Brain microvascular endothelial cell (primary cell): Measurements from ENCODE around the gene CCDC174.

ENCODE experiments used
- DNase-seq: peaks from one replicate; pipeline ENCODE4 v3.0.0-alpha.2; 2020
- H3K27ac ChIP-seq: fragments of 250-450 bp; sonication (Bioruptor Pico); 2 replicates; pipeline ENCODE4 v1.5.1; 2020; ENCODE audit warnings: mild to moderate bottlenecking, moderate library complexity
- H3K27me3 ChIP-seq: fragments of 250-450 bp; sonication (Bioruptor Pico); replicated peaks from 2 replicates; pipeline ENCODE4 v1.5.1; 2020; ENCODE audit warnings: mild to moderate bottlenecking
- H3K36me3 ChIP-seq: fragments of 250-450 bp; sonication (Bioruptor Pico); replicated peaks from 2 replicates; pipeline ENCODE4 v1.5.1; 2020; ENCODE audit warnings: mild to moderate bottlenecking
- H3K4me3 ChIP-seq: 2 replicates; pipeline ENCODE4 v1.5.1; 2011; ENCODE audit warnings: low read depth, mild to moderate bottlenecking, control low read depth, low read length, moderate library complexity
- in situ Hi-C: cut with HindIII; loops from 2 replicates; pipeline ENCODE4 v1.10.0; 2017; ENCODE audit warnings: low sequenced_read_pairs, low pct_ligation_motif_present
- TF ChIP-seq, protein P1 (sequence below): IDR thresholded peaks from 2 replicates; pipeline ENCODE4 v1.5.1; 2011; ENCODE audit warnings: low read depth, mild to moderate bottlenecking, moderate library complexity, low read length, control low read depth, inconsistent platforms; ENCODE audit errors: missing control alignments

The CCDC174 gene

DNA sequence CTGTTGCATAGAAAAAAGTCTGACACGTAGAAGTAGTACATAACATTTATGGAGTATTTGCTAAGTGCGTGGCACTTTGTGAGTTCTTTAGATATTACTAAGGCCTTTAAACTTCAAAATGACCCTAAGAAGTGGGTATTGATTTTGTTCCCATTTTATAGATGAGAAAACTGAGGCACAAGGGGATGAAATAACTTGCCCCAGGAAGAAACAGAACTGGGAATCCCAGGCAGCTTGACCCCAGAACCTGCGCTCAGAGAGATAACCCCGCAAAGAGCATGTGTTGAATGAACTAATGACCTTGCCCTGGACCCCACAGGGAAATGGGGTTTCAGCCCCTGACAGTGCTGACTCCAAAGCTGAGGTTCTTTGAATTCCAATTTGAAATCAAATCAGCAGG lies 30.5 kb upstream of the CCDC174 start:
- Histone ChIP-seq H3K27me3 (no peaks in the 10 kb centered on the region), H3K36me3 (no peaks in the 10 kb centered on the region), H3K27ac (no peak overlapping the region), H3K4me3 (no peak overlapping the region)
- no peak for DNase-seq
- TF ChIP-seq, protein P1, sequence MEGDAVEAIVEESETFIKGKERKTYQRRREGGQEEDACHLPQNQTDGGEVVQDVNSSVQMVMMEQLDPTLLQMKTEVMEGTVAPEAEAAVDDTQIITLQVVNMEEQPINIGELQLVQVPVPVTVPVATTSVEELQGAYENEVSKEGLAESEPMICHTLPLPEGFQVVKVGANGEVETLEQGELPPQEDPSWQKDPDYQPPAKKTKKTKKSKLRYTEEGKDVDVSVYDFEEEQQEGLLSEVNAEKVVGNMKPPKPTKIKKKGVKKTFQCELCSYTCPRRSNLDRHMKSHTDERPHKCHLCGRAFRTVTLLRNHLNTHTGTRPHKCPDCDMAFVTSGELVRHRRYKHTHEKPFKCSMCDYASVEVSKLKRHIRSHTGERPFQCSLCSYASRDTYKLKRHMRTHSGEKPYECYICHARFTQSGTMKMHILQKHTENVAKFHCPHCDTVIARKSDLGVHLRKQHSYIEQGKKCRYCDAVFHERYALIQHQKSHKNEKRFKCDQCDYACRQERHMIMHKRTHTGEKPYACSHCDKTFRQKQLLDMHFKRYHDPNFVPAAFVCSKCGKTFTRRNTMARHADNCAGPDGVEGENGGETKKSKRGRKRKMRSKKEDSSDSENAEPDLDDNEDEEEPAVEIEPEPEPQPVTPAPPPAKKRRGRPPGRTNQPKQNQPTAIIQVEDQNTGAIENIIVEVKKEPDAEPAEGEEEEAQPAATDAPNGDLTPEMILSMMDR = no peak
- in situ Hi-C loops = no loop called here

DNA sequence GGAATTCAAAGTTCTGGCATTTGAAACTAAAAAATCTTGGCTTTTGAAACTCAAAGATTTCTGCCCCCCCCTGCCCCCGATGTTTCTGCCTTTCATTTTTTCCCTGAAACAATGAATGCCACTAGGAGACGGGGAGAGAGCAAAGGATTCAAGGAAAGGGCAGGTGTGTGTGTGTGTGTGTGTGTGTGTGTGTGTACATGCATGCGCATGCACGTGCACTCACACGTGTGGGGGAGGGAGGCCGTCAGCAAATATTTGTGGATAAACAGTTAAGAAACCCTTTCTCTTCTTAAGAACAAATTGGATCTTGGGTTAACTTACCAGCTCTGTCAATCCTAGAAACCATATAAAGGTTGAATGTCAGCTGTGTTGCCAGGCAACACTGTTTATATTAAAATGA lies 29.2 kb upstream of the CCDC174 start:
- Histone ChIP-seq H3K36me3 (no peaks in the 10 kb centered on the region), H3K4me3 (no peak overlapping the region), H3K27me3 (no peaks in the 10 kb centered on the region), H3K27ac (no peak overlapping the region)
- in situ Hi-C loops = no loop called here
- TF ChIP-seq, protein P1 = no peak
- no peak for DNase-seq

DNA sequence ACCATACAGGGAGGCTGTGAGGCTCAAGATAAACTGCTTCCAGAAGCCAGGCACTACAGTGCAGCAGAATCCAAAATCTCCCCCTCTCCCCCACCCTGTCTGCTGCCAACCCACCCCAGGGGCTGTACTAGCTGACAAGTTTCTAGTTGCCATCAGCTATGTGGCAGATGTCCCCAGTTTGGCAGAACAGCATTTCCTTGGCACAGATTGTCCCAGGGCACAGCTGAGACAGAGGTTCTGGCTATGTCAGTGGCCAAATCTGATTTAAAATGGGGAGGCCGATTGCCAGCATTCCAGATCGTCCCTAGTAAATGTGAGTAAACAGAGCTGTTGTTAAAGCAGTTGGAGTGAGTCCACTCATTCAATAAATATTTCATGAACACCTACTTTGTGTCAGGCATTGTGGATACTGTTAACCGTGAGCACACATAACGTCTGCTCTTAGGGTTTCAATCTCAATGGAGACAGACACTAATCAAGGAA lies 28.0 kb upstream of the CCDC174 start:
- Histone ChIP-seq H3K36me3 (no peaks in the 10 kb centered on the region), H3K27me3 (no peaks in the 10 kb centered on the region), H3K4me3 (no peak overlapping the region), H3K27ac (no peak overlapping the region)
- TF ChIP-seq, protein P1 = no peak
- in situ Hi-C loops = no loop called here
- DNase-seq = no peak

DNA sequence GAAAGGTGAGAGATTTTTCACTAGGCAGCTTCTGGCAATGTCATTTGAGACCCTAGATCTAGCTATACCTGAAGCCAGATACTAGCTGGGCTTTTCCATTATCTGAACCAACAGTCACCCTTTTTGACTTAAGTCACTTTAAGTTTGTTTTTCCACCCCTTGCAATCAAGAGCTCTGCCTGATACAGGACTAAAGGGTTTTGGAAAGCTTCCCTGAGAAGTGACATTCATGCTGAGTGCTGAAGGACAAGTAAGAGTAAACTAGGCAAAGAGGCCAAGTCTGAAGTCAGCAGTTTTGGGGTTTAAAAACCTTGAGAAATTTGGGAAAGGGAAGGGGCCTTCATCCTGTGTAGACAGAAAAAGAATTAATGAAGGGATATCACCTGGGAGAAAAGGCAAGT lies 27.1 kb upstream of the CCDC174 start:
- H3K27ac ChIP-seq = no peak overlapping the region

DNA sequence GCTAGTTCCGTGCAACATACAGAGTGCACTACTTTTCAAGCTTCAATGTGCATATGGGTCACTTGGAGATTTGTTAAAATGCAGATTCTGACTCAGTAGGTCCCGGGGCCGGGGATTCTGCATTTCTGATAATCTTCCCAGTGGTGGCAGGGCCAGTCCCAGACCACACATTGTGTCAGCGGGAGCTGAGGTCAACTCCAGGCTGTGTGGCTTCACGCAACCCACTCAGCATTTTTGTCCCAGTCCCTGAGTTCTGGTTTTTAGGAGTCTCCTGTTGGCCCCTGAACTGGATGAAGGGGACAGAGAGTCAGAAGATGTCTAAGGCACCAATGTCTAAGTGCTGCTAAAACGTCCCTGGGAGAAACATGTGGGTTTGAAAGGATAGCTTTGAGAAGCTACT lies 26.1 kb upstream of the CCDC174 start:
- Histone ChIP-seq H3K27ac (no peak overlapping the region), H3K27me3 (no peaks in the 10 kb centered on the region), H3K4me3 (no peak overlapping the region), H3K36me3 (no peaks in the 10 kb centered on the region)
- DNase-seq = no peak
- TF ChIP-seq, protein P1 = no peak
- in situ Hi-C loops = no loop called here

More for the DNA sequence above, 27.1 kb upstream of the CCDC174 start:
- TF ChIP-seq, protein P1 = no peak
- no peaks in the 10 kb centered on the region for H3K36me3 ChIP-seq
- H3K27me3 ChIP-seq = no peaks in the 10 kb centered on the region
- DNase-seq = no peak
- in situ Hi-C loops = no loop called here
- no peak overlapping the region for H3K4me3 ChIP-seq

DNA sequence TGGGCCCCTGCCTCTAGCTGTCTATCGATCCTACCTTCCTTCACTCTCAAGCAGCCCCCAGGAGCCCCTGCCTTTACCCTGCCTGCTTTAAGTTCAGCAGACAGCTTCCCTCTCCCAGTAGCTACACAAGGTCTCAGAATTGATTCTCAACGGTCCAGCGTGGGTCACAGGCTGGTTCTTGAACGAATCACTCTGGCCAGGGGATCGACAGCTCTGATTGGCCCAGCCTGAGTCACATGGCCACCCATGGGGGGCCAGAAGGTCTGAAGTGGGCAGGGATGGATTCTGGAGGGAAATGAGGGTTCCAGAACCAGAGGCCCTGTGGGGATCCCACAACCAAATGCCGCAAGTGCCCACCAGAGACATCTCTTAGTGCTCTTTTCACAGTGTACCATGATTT lies 23.7 kb upstream of the CCDC174 start:
- TF ChIP-seq, protein P1 = no peak
- in situ Hi-C loops = no loop called here
- no peaks in the 10 kb centered on the region for H3K27me3 ChIP-seq

More for the DNA sequence above, 23.7 kb upstream of the CCDC174 start:
- Histone ChIP-seq H3K4me3 (no peak overlapping the region), H3K27ac (no peak overlapping the region), H3K36me3 (no peaks in the 10 kb centered on the region)
- no peak for DNase-seq
